GM18519 (cell line): ENCODE measurements around the gene NEUROD2.

ENCODE experiments used
- ATAC-seq: cut with Tn5 transposase; IDR thresholded peaks from one replicate; pipeline ENCODE4 v1.9.1; 2021; ENCODE audit warnings: mild to moderate bottlenecking, moderate library complexity; ENCODE audit not compliant: unreplicated experiment, low FRiP score

NEUROD2 gene

GRCh38 chr17:39621523-39622379 lies 14.0 kb upstream of the NEUROD2 start:
- ATAC-seq: no peak

DNA sequence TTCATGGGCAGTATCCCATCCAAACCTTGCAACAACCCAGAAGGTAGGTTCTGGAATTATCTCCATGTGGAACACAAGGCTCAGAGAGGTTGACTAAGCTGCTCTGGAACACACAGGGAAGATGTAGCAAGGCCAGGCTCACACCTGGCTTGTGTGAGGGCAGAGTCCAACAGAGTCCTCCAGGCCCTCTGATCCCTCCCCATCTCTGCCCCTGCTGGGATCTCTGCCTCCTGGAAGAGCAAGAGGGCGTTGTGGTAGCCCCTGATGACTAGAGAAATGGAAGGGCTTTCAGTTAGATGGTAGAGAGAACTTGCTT lies 12.0 kb upstream of the NEUROD2 start:
- no peak for ATAC-seq

GRCh38 chr17:39618956-39619785 lies 11.5 kb upstream of the NEUROD2 start:
- ATAC-seq: no peak

GRCh38 chr17:39618246-39618913 lies 10.7 kb upstream of the NEUROD2 start:
- ATAC-seq: no peak

GRCh38 chr17:39617446-39618245 lies 9.9 kb upstream of the NEUROD2 start:
- ATAC-seq: no peak

DNA sequence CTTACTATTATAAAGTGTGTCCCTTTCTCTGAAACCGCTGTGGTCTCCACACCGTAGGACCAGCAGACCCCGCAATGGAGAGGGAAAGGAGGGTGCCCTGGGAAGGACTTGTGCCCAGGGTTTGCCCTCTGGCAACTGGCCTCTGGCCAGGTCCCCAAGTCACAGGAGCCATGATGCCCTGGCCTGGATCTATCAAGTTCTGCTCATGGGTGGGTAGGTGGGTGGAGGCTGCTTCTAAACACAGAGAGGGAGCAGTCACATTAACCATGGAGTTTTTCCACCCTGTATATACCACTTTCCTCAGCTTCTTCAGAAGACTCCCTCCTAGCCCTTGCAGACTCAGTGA lies 9.4 kb upstream of the NEUROD2 start:
- no peak for ATAC-seq

- ATAC-seq: no peak
Measured at GRCh38 chr17:39615434-39615833, 7.7 kb upstream of the NEUROD2 start.

- no peak for ATAC-seq
Measured at GRCh38 chr17:39614545-39615157, 6.9 kb upstream of the NEUROD2 start.

DNA sequence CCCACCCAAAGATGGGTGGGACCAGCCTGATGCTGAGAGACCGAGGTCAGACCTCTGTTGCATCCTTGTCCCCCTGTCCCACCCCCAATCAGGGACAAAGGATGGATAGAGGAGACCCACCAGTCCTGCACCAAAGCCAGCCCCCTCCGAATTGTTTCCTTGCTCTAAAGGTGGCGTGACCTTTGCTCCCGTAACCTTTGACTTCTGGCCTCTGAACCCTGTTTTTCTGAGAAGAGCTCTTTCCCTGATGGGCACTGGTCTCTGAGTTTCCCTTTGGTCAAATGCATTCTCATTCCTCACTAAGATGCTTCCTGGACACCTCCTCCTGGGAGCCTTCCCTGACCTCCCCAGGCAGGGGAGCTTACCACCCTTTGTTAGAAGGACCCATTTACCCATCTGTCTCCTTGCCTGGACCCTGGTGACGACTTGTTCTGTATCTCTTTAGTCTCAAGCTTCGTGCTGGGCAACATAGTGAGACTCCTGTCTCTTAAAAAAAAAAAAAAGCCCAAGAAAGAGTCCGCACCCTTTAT lies 5.3 kb upstream of the NEUROD2 start:
- ATAC-seq: no peak

DNA sequence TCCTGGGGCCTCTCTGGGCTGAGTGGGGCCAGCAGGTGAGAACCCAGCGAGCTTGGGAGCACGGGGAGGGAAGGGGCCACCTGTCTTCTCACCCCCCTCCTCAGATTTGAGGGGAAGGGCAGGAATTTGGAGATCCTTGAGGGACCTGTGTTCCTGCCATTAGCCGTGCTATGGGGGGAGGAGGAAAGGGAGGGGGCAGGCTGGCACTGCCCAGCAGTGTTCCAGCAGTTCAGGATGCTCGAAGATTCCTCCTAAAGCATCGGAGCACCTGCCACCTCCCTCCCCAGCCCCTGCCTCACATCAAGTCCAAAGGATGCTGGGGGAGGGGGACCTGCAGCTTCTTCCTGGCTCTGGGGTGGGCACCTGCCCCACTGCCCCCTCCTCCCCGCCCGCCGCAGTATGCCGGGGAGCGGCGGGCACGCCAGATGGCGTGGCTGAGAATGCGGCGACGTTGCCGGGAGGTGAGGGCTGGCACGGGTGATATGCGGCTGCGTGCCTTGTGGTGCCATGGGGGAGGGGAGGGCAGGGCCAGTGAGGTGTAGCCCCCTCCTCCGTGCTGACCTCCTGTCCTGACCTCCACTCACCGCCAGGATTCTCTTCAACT lies 4.7 kb upstream of the NEUROD2 start:
- no peak for ATAC-seq

DNA sequence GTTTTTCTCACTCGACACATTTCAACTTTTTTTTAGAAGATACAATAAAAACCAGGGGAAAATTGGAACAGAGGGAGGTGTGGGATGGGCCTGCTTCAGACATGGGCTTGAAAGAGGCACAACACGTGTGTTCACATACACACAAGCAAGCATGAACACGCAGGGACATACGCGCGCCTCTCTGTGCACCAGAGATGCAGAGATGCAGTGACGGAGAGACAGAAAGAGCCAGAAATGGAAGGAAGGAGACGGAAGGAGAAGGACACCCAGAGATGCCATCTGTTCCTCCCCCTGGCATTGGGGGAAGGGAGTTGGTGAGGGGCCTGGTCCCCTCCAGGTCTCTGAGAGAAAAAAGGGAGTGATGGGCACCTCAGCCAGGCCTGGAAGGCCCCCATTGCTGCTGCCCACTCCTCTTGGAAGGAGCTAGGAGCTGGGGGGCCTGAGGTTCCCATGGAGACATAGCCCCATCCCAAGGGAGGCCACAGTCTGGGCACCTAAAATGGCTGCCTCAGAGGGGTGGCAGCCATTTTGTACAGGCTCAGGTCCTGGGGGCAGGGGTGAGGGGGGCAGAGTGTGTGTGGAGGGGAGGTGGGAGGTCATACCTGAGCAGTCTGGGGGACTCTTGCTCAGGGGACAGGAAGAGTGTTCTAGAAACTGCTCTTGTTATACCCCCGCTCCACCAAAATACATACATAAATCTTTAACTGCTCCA lies 3.8 kb upstream of the NEUROD2 start:
- ATAC-seq: no peak

GRCh38 chr17:39609416-39610025 lies 1.8 kb upstream of the NEUROD2 start:
- ATAC-seq: no peak

DNA sequence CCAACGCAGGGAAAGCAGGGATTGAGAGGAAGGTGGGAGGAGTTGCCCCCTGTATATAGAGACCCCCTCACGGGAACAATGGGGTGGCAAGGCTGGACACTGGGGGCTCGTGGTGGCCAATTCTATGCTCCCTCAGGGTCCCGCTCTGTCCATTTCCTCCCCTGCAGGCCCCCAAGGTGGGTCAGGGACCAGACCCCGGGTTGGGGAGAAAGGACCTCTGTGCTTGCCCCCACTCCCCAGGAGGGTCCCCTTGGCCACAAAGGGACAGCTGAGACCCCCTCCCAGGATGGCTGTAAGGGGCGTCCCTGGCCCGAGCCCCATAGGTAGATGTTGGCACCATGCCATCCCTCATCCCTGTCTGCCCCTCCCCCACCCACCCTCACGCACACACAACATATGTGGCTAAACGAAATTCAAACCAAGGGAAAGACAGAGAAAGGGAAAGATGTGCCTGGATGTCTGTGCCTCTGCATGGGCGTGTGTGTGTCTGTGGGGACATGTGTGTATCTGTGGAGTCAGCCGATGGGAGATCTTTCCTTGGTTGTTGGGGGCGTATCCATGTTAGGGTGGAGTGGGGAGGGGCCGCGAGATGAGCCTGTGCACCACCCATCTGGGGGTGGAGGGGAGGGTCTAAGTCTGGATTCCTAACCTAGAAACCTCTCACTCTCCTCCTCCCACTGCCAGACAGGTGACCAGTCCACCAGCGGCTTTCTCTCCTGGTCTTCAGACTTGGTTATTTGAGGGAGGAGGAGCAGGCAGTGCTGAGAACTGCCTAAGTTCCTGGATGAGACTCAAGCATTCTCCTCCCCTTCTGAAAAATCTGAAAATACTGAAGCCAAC lies 642 bp upstream of the NEUROD2 start:
- ATAC-seq: no peak

- ATAC-seq: no peak
Measured at GRCh38 chr17:39607057-39607850, 466 bp downstream of the NEUROD2 start.

GRCh38 chr17:39606434-39607056 lies 1.2 kb downstream of the NEUROD2 start:
- ATAC-seq: no peak
